LNCaP clone FGC (cell line): Measurements from ENCODE around the gene AGK.
"Not testable (repeated sequence)": the region's sequence is repeated elsewhere in the genome, so short reads cannot be mapped to it uniquely, and the experiment has no call there.

Experiments used
- DNase-seq: peaks from one replicate; pipeline ENCODE4 v3.0.0-alpha.2; 2011; ENCODE audit warnings: low read depth
- H3K4me3 ChIP-seq: 2 replicates; pipeline ENCODE4 v1.5.1; 2011; ENCODE audit warnings: mild to moderate bottlenecking, low read depth, low read length, control low read depth
- CTCF ChIP-seq: IDR thresholded peaks from 2 replicates; pipeline ENCODE4 v1.5.1; 2012; ENCODE audit warnings: mild to moderate bottlenecking; ENCODE audit not compliant: control insufficient read depth, insufficient read depth; ENCODE audit errors: extremely low read depth

The AGK gene

GRCh38 chr7:141550386-141551093, 670 bp upstream of the AGK start:
- no peak for DNase-seq
- H3K4me3 ChIP-seq: peak overlapping the region; percentile 72
- TF ChIP-seq CTCF: no peak

GRCh38 chr7:141551782-141552181, 572 bp downstream of the AGK start:
- no peak for TF ChIP-seq CTCF
- no peak for DNase-seq
- peak overlapping the region; percentile 72 for H3K4me3 ChIP-seq

- H3K4me3 ChIP-seq: no peak overlapping the region
- DNase-seq: no peak
- no peak for TF ChIP-seq CTCF
Measured at GRCh38 chr7:141557360-141557759, 6.2 kb downstream of the AGK start.

- not testable (repeated sequence) for DNase-seq, H3K4me3 ChIP-seq
Measured at GRCh38 chr7:141557831-141558531, 6.8 kb downstream of the AGK start.

- no peak for DNase-seq
- no peak for TF ChIP-seq CTCF
- H3K4me3 ChIP-seq: no peak overlapping the region
Measured at GRCh38 chr7:141558544-141559183, 7.5 kb downstream of the AGK start.

- no peak overlapping the region for H3K4me3 ChIP-seq
- no peak for TF ChIP-seq CTCF
- DNase-seq: no peak
Measured at GRCh38 chr7:141559961-141560360, 8.8 kb downstream of the AGK start.

- no peak for DNase-seq
- no peak for TF ChIP-seq CTCF
- no peak overlapping the region for H3K4me3 ChIP-seq
Measured at GRCh38 chr7:141562036-141562435, 10.8 kb downstream of the AGK start.
